OCI-LY3 (cell line): ENCODE data around the gene VASH2.

ENCODE experiments used
- CTCF ChIP-seq: fragments of 200-600, 300-600 bp; sonication (generic); IDR thresholded peaks from 2 replicates; pipeline ENCODE4 v1.5.1; 2014; ENCODE audit warnings: antibody characterized with exemption, low read length, low read depth
- EZH2phosphoT487 ChIP-seq: fragments of 200-600 bp; shearing (Covaris generic); IDR thresholded peaks from 2 replicates; pipeline ENCODE4 v1.6.1; 2018; ENCODE audit warnings: antibody characterized with exemption, mixed run types, low read depth

- TF ChIP-seq CTCF (no peak), EZH2phosphoT487 (no peak)
These were observed 37.5 kb downstream of the VASH2 start for GRCh38 chr1:212987702-212988322.
